Lower leg skin (tissue), 4 donors: ENCODE data around the gene AKAP12. TPM values are rescaled to one million over a fixed set of nuclear protein-coding genes. Genes with fewer than 3 reads are reported as not detected.

Experiments
- DNase-seq, 2 donors: peaks; one replicate each; pipeline ENCODE4 v3.0.0-alpha.2; 2019; ENCODE audit warnings: low spot score in 2 of 2
- H3K4me3 ChIP-seq: fragments of 200-600 bp; sonication (generic); 2 replicates; pipeline ENCODE4 v1.5.1; 2017; ENCODE audit warnings: mild to moderate bottlenecking, low read depth; ENCODE audit not compliant: poor library complexity, severe bottlenecking
- POLR2A ChIP-seq, 2 donors: fragments of 450-650 bp; IDR thresholded peaks; one replicate each; pipeline ENCODE4 v1.6.1; 2016 to 2017; ENCODE audit warnings: antibody characterized with exemption in 2 of 2, mild to moderate bottlenecking in 1 of 2, moderate library complexity in 1 of 2
- WGBS, 2 donors: methylation state at CpG; one replicate each; pipeline ENCODE4 v1.1.5; 2018; 5-methylcytosine and 5-hydroxymethylcytosine counted together
- intact Hi-C: fragments of 100-400 bp; cut with DNase I; formaldehyde crosslinking; loops from one replicate; pipeline ENCODE4 v1.15.0; 2023; ENCODE audit warnings: low total_unique reads
- total RNA-seq, 4 donors: library from RNA; depleted of rRNA; stranded (reverse); fragments of >200 nt; gene quantifications; one replicate each; pipeline ENCODE4 v1.1.0, GENCODE V29; 2016
- TF ChIP-seq, protein P1 (sequence below), 3 donors: fragments of 450-650 bp; IDR thresholded peaks; one replicate each; pipeline ENCODE4 v1.5.1; 2016; ENCODE audit warnings: antibody characterized with exemption in 3 of 3, mild to moderate bottlenecking in 3 of 3, moderate library complexity in 2 of 3

AKAP12 gene, protein sequence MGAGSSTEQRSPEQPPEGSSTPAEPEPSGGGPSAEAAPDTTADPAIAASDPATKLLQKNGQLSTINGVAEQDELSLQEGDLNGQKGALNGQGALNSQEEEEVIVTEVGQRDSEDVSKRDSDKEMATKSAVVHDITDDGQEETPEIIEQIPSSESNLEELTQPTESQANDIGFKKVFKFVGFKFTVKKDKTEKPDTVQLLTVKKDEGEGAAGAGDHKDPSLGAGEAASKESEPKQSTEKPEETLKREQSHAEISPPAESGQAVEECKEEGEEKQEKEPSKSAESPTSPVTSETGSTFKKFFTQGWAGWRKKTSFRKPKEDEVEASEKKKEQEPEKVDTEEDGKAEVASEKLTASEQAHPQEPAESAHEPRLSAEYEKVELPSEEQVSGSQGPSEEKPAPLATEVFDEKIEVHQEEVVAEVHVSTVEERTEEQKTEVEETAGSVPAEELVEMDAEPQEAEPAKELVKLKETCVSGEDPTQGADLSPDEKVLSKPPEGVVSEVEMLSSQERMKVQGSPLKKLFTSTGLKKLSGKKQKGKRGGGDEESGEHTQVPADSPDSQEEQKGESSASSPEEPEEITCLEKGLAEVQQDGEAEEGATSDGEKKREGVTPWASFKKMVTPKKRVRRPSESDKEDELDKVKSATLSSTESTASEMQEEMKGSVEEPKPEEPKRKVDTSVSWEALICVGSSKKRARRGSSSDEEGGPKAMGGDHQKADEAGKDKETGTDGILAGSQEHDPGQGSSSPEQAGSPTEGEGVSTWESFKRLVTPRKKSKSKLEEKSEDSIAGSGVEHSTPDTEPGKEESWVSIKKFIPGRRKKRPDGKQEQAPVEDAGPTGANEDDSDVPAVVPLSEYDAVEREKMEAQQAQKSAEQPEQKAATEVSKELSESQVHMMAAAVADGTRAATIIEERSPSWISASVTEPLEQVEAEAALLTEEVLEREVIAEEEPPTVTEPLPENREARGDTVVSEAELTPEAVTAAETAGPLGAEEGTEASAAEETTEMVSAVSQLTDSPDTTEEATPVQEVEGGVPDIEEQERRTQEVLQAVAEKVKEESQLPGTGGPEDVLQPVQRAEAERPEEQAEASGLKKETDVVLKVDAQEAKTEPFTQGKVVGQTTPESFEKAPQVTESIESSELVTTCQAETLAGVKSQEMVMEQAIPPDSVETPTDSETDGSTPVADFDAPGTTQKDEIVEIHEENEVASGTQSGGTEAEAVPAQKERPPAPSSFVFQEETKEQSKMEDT (N-terminal part only)
- total RNA-seq: 10 to 100 TPM; 14.7 to 29.9 (median 16.0) TPM

DNA sequence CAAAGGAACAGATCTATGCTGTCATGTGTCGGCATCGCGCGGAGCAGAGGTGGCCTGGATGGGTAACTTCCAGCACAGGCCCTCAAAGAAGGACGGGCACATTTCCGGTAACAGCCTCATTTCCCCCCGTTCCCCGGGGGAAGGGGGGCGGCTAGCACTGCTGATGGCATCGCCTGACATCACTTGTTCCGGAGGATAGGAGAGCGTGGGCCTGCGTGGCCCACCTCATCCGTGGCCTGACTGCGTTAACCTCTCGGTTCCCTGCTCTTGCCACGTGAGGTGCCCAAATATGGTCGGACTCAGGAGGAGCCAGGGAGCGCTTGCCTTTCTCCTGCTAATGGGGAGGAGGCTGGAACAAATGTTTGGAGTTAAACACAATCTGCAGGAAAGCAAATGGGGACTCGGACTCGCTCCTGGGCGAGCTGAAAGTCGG, at the start of gene AKAP12:
TSS of gene AKAP12 (plus strand) at position 365 of the 433 bp plus-strand sequence. CDS start 596 bp downstream, outside the sequence.
- peak within 1 kb of the TSS; percentile 50 for H3K4me3 ChIP-seq
- 39 to 43% methylated on average over 23 of the region's 23 CpGs for WGBS, 2 donors
- DNase-seq: peak; percentile 16 to 86
- TF ChIP-seq, protein P1, sequence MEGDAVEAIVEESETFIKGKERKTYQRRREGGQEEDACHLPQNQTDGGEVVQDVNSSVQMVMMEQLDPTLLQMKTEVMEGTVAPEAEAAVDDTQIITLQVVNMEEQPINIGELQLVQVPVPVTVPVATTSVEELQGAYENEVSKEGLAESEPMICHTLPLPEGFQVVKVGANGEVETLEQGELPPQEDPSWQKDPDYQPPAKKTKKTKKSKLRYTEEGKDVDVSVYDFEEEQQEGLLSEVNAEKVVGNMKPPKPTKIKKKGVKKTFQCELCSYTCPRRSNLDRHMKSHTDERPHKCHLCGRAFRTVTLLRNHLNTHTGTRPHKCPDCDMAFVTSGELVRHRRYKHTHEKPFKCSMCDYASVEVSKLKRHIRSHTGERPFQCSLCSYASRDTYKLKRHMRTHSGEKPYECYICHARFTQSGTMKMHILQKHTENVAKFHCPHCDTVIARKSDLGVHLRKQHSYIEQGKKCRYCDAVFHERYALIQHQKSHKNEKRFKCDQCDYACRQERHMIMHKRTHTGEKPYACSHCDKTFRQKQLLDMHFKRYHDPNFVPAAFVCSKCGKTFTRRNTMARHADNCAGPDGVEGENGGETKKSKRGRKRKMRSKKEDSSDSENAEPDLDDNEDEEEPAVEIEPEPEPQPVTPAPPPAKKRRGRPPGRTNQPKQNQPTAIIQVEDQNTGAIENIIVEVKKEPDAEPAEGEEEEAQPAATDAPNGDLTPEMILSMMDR (IDR thresholded peaks at IDR 0.05): no peak
- no peak for TF ChIP-seq POLR2A (IDR thresholded peaks at IDR 0.05)
- intact Hi-C loops: no loop called here

DNA sequence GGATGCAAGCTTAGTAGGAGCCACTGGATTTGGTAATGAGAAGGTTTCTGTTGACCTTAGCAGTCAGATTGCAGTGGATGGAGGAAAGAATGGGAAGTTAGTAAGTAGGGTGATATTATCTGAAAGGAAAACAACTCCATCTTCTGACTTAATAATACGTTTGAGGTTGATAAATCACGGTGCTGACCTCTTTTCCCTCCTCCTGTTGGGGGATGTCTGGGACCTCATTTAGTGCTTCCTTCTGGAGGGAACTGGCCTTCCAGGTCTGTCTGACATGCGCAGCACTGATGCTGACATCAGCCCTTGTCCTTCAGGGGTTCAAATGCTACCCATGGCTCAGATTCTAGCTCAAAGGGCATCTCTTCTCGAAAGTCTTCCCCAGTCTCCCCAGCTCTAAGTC, 48.2 kb upstream of the AKAP12 start:
- H3K4me3 ChIP-seq: no peak overlapping the region
- 66 to 68% methylated on average over 4 of the region's 4 CpGs for WGBS, 2 donors
- intact Hi-C loops: no loop called here
- TF ChIP-seq POLR2A (IDR thresholded peaks at IDR 0.05): no peak
- TF ChIP-seq, protein P1 (IDR thresholded peaks at IDR 0.05): no peak
- no peak for DNase-seq

DNA sequence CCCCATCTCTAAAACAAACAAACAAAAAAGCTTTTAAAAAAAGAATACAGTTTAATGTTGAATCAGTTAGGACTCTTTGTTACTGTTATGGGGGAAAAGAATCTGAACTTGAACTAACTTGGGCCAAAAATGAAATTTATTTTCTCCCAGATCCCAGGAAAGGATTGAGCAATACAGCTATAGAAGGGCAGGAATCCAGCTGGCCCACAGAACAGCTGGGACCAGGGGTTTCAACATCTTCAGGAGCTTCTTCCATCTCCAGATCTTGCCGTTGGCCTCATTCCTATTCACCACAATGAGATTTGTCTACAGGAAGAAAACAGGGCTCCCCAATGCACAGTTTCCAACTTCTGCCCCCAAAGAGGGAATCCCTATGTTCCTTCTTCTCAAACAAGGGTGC, 43.2 kb upstream of the AKAP12 start:
- no peak overlapping the region for H3K4me3 ChIP-seq
- TF ChIP-seq POLR2A (IDR thresholded peaks at IDR 0.05): no peak
- TF ChIP-seq, protein P1 (IDR thresholded peaks at IDR 0.05): no peak
- 50 to 56% methylated on average over 1 of the region's 1 CpG for WGBS, 2 donors
- intact Hi-C loops: no loop called here
- DNase-seq: peak; percentile 73 to 87

DNA sequence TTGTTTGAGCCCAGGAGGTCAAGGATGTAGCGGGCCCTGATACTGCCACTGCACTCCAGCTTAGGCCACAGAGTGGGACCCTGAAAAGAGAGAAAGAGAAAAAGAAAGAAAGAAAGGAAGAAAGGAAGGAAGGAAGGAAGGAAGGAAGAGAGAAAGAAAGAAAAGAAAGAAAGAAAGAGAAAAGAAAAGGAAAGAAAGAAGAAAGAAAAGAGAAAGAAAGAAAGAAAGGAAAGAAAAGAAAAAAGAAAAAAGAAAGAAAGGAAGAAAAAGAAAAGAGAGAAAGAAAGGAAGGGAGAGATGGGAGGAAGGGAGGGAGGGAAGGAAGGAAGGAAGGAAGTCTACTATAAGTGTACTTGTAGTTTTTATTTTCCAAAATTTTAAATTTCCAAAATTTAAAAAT, 42.2 kb upstream of the AKAP12 start:
- intact Hi-C loops: no loop called here
- H3K4me3 ChIP-seq: no peak overlapping the region
- DNase-seq: no peak
- TF ChIP-seq, protein P1 (IDR thresholded peaks at IDR 0.05): no peak
- no peak for TF ChIP-seq POLR2A (IDR thresholded peaks at IDR 0.05)
- WGBS, 2 donors: 85 to 100% methylated on average over 1 of the region's 1 CpG

DNA sequence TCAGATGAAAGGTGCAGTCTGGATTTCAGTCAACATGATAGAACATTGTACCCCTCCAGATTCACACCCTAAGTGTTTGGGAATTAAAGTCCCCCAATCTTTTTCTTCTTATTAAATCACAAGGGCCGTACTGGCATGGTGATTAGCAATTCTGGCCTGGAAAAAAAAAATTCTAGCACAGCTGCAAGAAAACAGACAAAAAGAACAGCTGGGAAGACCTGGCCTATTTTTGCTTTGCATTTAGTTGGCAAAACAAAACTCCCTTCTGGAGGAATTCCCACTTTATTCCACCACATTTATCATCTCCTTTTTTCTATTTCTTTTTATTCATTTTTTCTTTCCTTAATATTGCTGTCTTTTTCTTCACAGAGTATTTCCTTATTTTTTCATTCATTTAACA, 39.8 kb upstream of the AKAP12 start:
- no peak for DNase-seq
- no peak overlapping the region for H3K4me3 ChIP-seq
- intact Hi-C loops: no loop called here
- TF ChIP-seq, protein P1 (IDR thresholded peaks at IDR 0.05): no peak
- no peak for TF ChIP-seq POLR2A (IDR thresholded peaks at IDR 0.05)
- 50 to 54% methylated on average over 1 of the region's 1 CpG for WGBS, 2 donors
